H1 (cell line): ENCODE results near the gene GARIN6. TPM values are rescaled to one million over a fixed set of nuclear protein-coding genes. Genes with fewer than 3 reads are reported as not detected.

Experiments used
- CTCF ChIA-PET: fragments of 300-600 bp; sonication (Branson Sonifier 250); formaldehyde crosslinking; loops from one replicate; lab custom pipeline; 2021; ENCODE audit not compliant: partially characterized antibody; lab: Charles Lee
- POLR2A ChIA-PET: fragments of 300-600 bp; sonication (Branson Sonifier 250); formaldehyde crosslinking; loops from one replicate; lab custom pipeline; 2021; ENCODE audit warnings: inconsistent platforms; ENCODE audit not compliant: partially characterized antibody; lab: Charles Lee
- DNase-seq, 2 experiments: peaks; one replicate each; pipeline versions ENCODE4 v3.0.0 to v3.0.0-alpha.2; 2010 to 2022; ENCODE audit warnings: low spot score in 2 of 2, low read depth in 1 of 2, mixed read lengths in 1 of 2
- FAIRE-seq: peaks from 2 replicates; lab custom pipeline; 2011; peaks lifted over from hg19 to GRCh38; lab: Jason Lieb, UNC
- H2AFZ ChIP-seq: 2 replicates; pipeline ENCODE4 v1.8.1; 2012; ENCODE audit warnings: low read length, inconsistent platforms
- H2AK5ac ChIP-seq: 2 replicates; pipeline ENCODE4 v1.6.1; 2013; ENCODE audit warnings: low read depth, low read length
- H2BK120ac ChIP-seq: replicated peaks from 2 replicates; pipeline ENCODE3; 2013; ENCODE audit warnings: low read depth, low read length, inconsistent platforms
- H2BK12ac ChIP-seq: 2 replicates; pipeline ENCODE4 v1.6.1; 2013; ENCODE audit warnings: low read depth, low read length
- H2BK15ac ChIP-seq: 2 replicates; pipeline ENCODE4 v1.6.1; 2013; ENCODE audit warnings: low read length
- H2BK20ac ChIP-seq: 2 replicates; pipeline ENCODE4 v1.6.1; 2013; ENCODE audit warnings: low read length
- H2BK5ac ChIP-seq: 2 replicates; pipeline ENCODE4 v1.6.1; 2013; ENCODE audit warnings: low read depth, low read length
- H3K14ac ChIP-seq: 2 replicates; pipeline ENCODE4 v1.6.1; 2013; ENCODE audit warnings: inconsistent platforms; ENCODE audit not compliant: insufficient read length
- H3K18ac ChIP-seq: 2 replicates; pipeline ENCODE4 v1.6.1; 2013; ENCODE audit warnings: low read length; ENCODE audit errors: extremely low read depth
- H3K23ac ChIP-seq: 2 replicates; pipeline ENCODE4 v1.6.1; 2013; ENCODE audit warnings: inconsistent platforms; ENCODE audit not compliant: insufficient read length
- H3K23me2 ChIP-seq: 2 replicates; pipeline ENCODE4 v1.6.1; 2013; ENCODE audit warnings: low read depth, low read length
- H3K27ac ChIP-seq: 2 replicates; pipeline ENCODE4 v1.6.1; 2011; ENCODE audit warnings: low read depth, low read length, inconsistent platforms
- H3K27me3 ChIP-seq, 4 experiments: replicated peaks in 1 of 4; 1 replicate in 1 of 4; 2 replicates in 3 of 4; pipeline versions ENCODE4 v1.6.1 to v1.8.1; 2011 to 2013; ENCODE audit warnings: low read length in 3 of 4, mild to moderate bottlenecking in 3 of 4, inconsistent platforms in 2 of 4, mixed read lengths in 2 of 4, moderate library complexity in 1 of 4; ENCODE audit not compliant: control insufficient read depth in 3 of 4, insufficient read depth in 3 of 4; ENCODE audit errors: extremely low read depth in 1 of 4
- H3K36me3 ChIP-seq, 4 experiments: 2 replicates each; pipeline versions ENCODE4 v1.6.1 to v1.8.1; 2011 to 2013; ENCODE audit warnings: mild to moderate bottlenecking in 4 of 4, low read length in 3 of 4, moderate library complexity in 2 of 4, control low read depth in 1 of 4, inconsistent platforms in 1 of 4; ENCODE audit not compliant: insufficient read depth in 4 of 4, control insufficient read depth in 2 of 4
- H3K4ac ChIP-seq: replicated peaks from 2 replicates; pipeline ENCODE3; 2013; ENCODE audit warnings: low read length, low read depth, mixed read lengths, inconsistent platforms; ENCODE audit not compliant: insufficient read length
- H3K4me1 ChIP-seq, 4 experiments: replicated peaks in 1 of 4; 1 replicate in 1 of 4; 2 replicates in 3 of 4; pipeline versions ENCODE4 v1.6.1 to v1.8.1; 2011 to 2013; ENCODE audit warnings: low read length in 3 of 4, inconsistent platforms in 2 of 4, mixed read lengths in 1 of 4; ENCODE audit not compliant: insufficient read depth in 4 of 4, control insufficient read depth in 3 of 4
- H3K4me2 ChIP-seq, 2 experiments: 2 replicates each; pipeline versions ENCODE4 v1.6.1 to v1.8.1; 2011 to 2013; ENCODE audit warnings: low read depth in 2 of 2, low read length in 2 of 2, control low read depth in 1 of 2, inconsistent platforms in 1 of 2, mild to moderate bottlenecking in 1 of 2; ENCODE audit not compliant: insufficient read depth in 1 of 2
- H3K4me3 ChIP-seq, 4 experiments: fragments of 200-600, 300-600 bp in 1 of 4; sonication (generic), shearing (Covaris generic), sonication (Bioruptor Twin) in 1 of 4; 2 replicates each; pipeline versions ENCODE4 v1.5.1 to v1.8.1; 2011 to 2016; ENCODE audit warnings: low read length in 4 of 4, low read depth in 3 of 4, control low read depth in 2 of 4, inconsistent platforms in 2 of 4, mild to moderate bottlenecking in 2 of 4, mixed read lengths in 1 of 4, moderate library complexity in 1 of 4; ENCODE audit not compliant: insufficient read depth in 2 of 4; ENCODE audit errors: extremely low read depth in 1 of 4
- H3K56ac ChIP-seq: replicated peaks from 2 replicates; pipeline ENCODE3; 2013; ENCODE audit warnings: low read depth, mild to moderate bottlenecking, mixed read lengths, low read length, inconsistent platforms; ENCODE audit not compliant: insufficient read length
- H3K79me1 ChIP-seq: 2 replicates; pipeline ENCODE4 v1.6.1; 2013; ENCODE audit warnings: low read depth, low read length, control low read depth
- H3K79me2 ChIP-seq, 2 experiments: 2 replicates each; pipeline versions ENCODE4 v1.6.1 to v1.8.1; 2012 to 2013; ENCODE audit warnings: low read length in 2 of 2, mild to moderate bottlenecking in 2 of 2, inconsistent platforms in 1 of 2; ENCODE audit not compliant: insufficient read depth in 2 of 2, control insufficient read depth in 1 of 2
- H3K9ac ChIP-seq, 4 experiments: replicated peaks in 1 of 4; 1 replicate in 1 of 4; 2 replicates in 3 of 4; pipeline versions ENCODE4 v1.6.1 to v1.8.1; 2011 to 2013; ENCODE audit warnings: low read depth in 3 of 4, low read length in 3 of 4, control low read depth in 2 of 4, mild to moderate bottlenecking in 2 of 4, moderate library complexity in 2 of 4, inconsistent platforms in 1 of 4; ENCODE audit errors: extremely low read depth in 1 of 4
- H3K9me3 ChIP-seq, 2 experiments: 2 replicates each; pipeline versions ENCODE4 v1.6.1 to v1.8.1; 2012 to 2013; ENCODE audit warnings: mild to moderate bottlenecking in 2 of 2, moderate library complexity in 2 of 2, control low read depth in 1 of 2, inconsistent platforms in 1 of 2, low read depth in 1 of 2, low read length in 1 of 2, mixed read lengths in 1 of 2; ENCODE audit not compliant: insufficient read depth in 2 of 2
- H4K20me1 ChIP-seq, 2 experiments: replicated peaks in 1 of 2; 2 replicates each; pipeline versions ENCODE3 to v1.8.1; 2011 to 2013; ENCODE audit warnings: inconsistent platforms in 2 of 2, low read length in 2 of 2, mild to moderate bottlenecking in 1 of 2; ENCODE audit not compliant: insufficient read depth in 2 of 2, control insufficient read depth in 1 of 2
- H4K5ac ChIP-seq: 2 replicates; pipeline ENCODE4 v1.6.1; 2013; ENCODE audit warnings: low read length, low read depth, mixed read lengths, inconsistent platforms; ENCODE audit not compliant: insufficient read length
- H4K8ac ChIP-seq: 2 replicates; pipeline ENCODE4 v1.8.0; 2013; ENCODE audit warnings: mild to moderate bottlenecking, moderate library complexity, low read length, inconsistent platforms; ENCODE audit not compliant: insufficient read depth; ENCODE audit errors: extremely low read depth
- H4K91ac ChIP-seq: replicated peaks from 2 replicates; pipeline ENCODE3; 2013; ENCODE audit warnings: low read length, mixed read lengths, inconsistent platforms; ENCODE audit not compliant: insufficient read length
- BCL11A ChIP-seq, 2 experiments: IDR thresholded peaks; one replicate each; pipeline ENCODE4 v1.6.1; 2011; ENCODE audit warnings: low read depth in 2 of 2, low read length in 2 of 2, mild to moderate bottlenecking in 2 of 2
- BRCA1 ChIP-seq: IDR thresholded peaks from 2 replicates; pipeline ENCODE4 v1.6.1; 2012; ENCODE audit warnings: low read depth, low read length, improper control_type of control experiment
- CBX5 ChIP-seq: fragments of 300-800, 300-1000 bp; sonication (generic); IDR thresholded peaks from 2 replicates; pipeline ENCODE4 v1.7.1; 2016; ENCODE audit warnings: antibody characterized with exemption, low read length, low read depth
- CTCF ChIP-seq, 3 experiments: IDR thresholded peaks; 1 replicate in 2 of 3; 2 replicates in 1 of 3; pipeline versions ENCODE4 v1.5.1 to v1.6.1; 2011; ENCODE audit warnings: low read length in 3 of 3, mild to moderate bottlenecking in 3 of 3, inconsistent platforms in 2 of 3, low read depth in 1 of 3, moderate library complexity in 1 of 3; ENCODE audit not compliant: insufficient read depth in 1 of 3; ENCODE audit errors: control extremely low read depth in 1 of 3
- GTF2F1 ChIP-seq: IDR thresholded peaks from 2 replicates; pipeline ENCODE4 v1.6.1; 2012; ENCODE audit warnings: low read depth, low read length, improper control_type of control experiment, borderline replicate concordance
- PHF8 ChIP-seq: fragments of 200-600 bp; sonication (generic); conservative IDR thresholded peaks from 2 replicates; pipeline ENCODE4 v1.7.1; 2012; ENCODE audit warnings: low read depth, mild to moderate bottlenecking, inconsistent platforms, low read length, moderate library complexity
- RFX5 ChIP-seq: IDR thresholded peaks from 2 replicates; pipeline ENCODE4 v1.6.1; 2011; ENCODE audit warnings: low read depth, low read length, improper control_type of control experiment, borderline replicate concordance
- SAP30 ChIP-seq: fragments of 300-600 bp; sonication (generic); IDR thresholded peaks from 2 replicates; pipeline ENCODE4 v1.7.1; 2012; ENCODE audit warnings: low read length, moderate library complexity, mild to moderate bottlenecking, inconsistent platforms; ENCODE audit not compliant: insufficient read depth, insufficient replicate concordance
- SIRT6 ChIP-seq: IDR thresholded peaks from one replicate; pipeline ENCODE4 v1.7.1; 2012; ENCODE audit warnings: low read length, inconsistent platforms
- SUZ12 ChIP-seq: fragments of 200-600 bp; sonication (generic); IDR thresholded peaks from 2 replicates; pipeline ENCODE4 v1.6.1; 2012; ENCODE audit warnings: mild to moderate bottlenecking, inconsistent platforms, low read length, moderate library complexity, mixed read lengths
- TAF1 ChIP-seq: IDR thresholded peaks from 2 replicates; pipeline ENCODE4 v1.6.1; 2011; ENCODE audit warnings: mild to moderate bottlenecking, low read depth, low read length
- YY1 ChIP-seq: IDR thresholded peaks from 2 replicates; pipeline ENCODE4 v1.6.1; 2011; ENCODE audit warnings: low read depth, mild to moderate bottlenecking, low read length
- WGBS, 2 experiments: shearing (Covaris generic) in 1 of 2; methylation state at CpG; one replicate each; pipeline versions ENCODE4 v1.1.6 to v1.1.7; 2013 to 2015; ENCODE audit warnings: low lambda C conversion rate in 2 of 2, mixed read lengths in 2 of 2, inconsistent platforms in 1 of 2, low coverage in 1 of 2, missing lambda C conversion rate in 1 of 2; ENCODE audit not compliant: insufficient replicate concordance in 2 of 2, insufficient coverage in 1 of 2, insufficient read length in 1 of 2; ENCODE audit errors: extremely low coverage in 1 of 2, missing lambda C conversion rate in 1 of 2; 5-methylcytosine and 5-hydroxymethylcytosine counted together
- polyA plus RNA-seq, 7 experiments: library from polyadenylated mRNA; depleted of rRNA in 3 of 7; stranded (reverse) in 5 of 7; unstranded in 2 of 7; fragments of >200 nt in 5 of 7; fragments of 200-250 nt in 2 of 7; gene quantifications; 1 replicate in 5 of 7; 2 replicates in 1 of 7; 4 replicates in 1 of 7; pipeline versions ENCODE4 v1.2.1 to v1.2.3, GENCODE V29; 2011 to 2013; ENCODE audit warnings: missing spikeins in 2 of 7, mixed read lengths in 2 of 7
- total RNA-seq: library from RNA; stranded (reverse); fragmentation: NEBNext Ultra II Directional; extraction: Animal tissue kit (Norgen Biotek cat#: 25700); gene quantifications from 2 replicates; pipeline ENCODE4 v1.2.1, GENCODE V29; 2021

The GARIN6 gene
- total and polyA plus RNA-seq, 2 of the 8 experiments (the other 6 are each of a cell fraction or from before 2014, with no cell fraction given): not detected

- FAIRE-seq: no peak
- Histone ChIP-seq H2BK120ac (no peak overlapping the region), H3K4me3 (no peak overlapping the region), H2AK5ac (no peak overlapping the region), H4K91ac (no peak overlapping the region), H3K9me3 (0 out of 4 replicates have a peak, but pooled peaks cover 0 to 3% of the 10 kb centered on the region in 2 experiments), H2BK15ac (no peak overlapping the region), H3K4me1 (0 out of 7 replicates have a peak, but pooled peaks cover 0 to 2% (median 0%) of the 10 kb centered on the region in 4 experiments), H2BK5ac (no peak overlapping the region), H3K79me1 (no peaks in the 10 kb centered on the region), H2AFZ (no peak overlapping the region), H3K4me2 (no peak overlapping the region), H3K9ac (no peak overlapping the region), H2BK12ac (no peak overlapping the region), H3K23me2 (no peaks in the 10 kb centered on the region), H3K56ac (no peak overlapping the region), H3K4ac (no peak overlapping the region), H3K18ac (no peak overlapping the region), H3K14ac (no peak overlapping the region), H3K27me3 (no peaks in the 10 kb centered on the region), H3K23ac (no peak overlapping the region), H3K36me3 (no peaks in the 10 kb centered on the region), H2BK20ac (no peak overlapping the region), H4K5ac (no peak overlapping the region), H4K8ac (no peak overlapping the region), H4K20me1 (no peaks in the 10 kb centered on the region), H3K79me2 (no peaks in the 10 kb centered on the region), H3K27ac (no peak overlapping the region)
- DNase-seq: no peak
- WGBS, 2 experiments: 67% methylated on average over 2 of the region's 2 CpGs; no CpG with 5 or more reads in 1 of the 2 experiments
- CTCF ChIA-PET: interaction anchor here (0.8 to 0.9 kb wide), 2 partner anchors 37 to 46 kb away, joined by 3 read pairs; no protein-coding TSS in a partner anchor
- POLR2A ChIA-PET: interaction anchor here (0.7 kb wide), 1 partner anchor 26 kb away, joined by 3 read pairs; no protein-coding TSS in a partner anchor
- TF ChIP-seq BRCA1 (no peak), SUZ12 (no peak), BCL11A (IDR thresholded peaks at IDR 0.05; ENCODE audit: low read depth in 2 of 2, low read length in 2 of 2) (no peak), YY1 (no peak), RFX5 (no peak), PHF8 (no peak), SIRT6 (no peak), CBX5 (no peak), GTF2F1 (no peak), CTCF (IDR thresholded peaks at IDR 0.05; ENCODE audit: control extremely low read depth in 1 of 3, insufficient read depth in 1 of 3, low read depth in 1 of 3, low read length in 3 of 3) (no peak), TAF1 (no peak), SAP30 (no peak)
These were observed 47.5 kb downstream of the GARIN6 start for GRCh38 chr12:99695050-99695449.
